TTC549 (cell line): ENCODE measurements around the gene DHRS4.

ENCODE experiments used
- FAIRE-seq: peaks from 2 replicates; lab custom pipeline; 2012; peaks lifted over from hg19 to GRCh38; lab: Jason Lieb, UNC

DHRS4 gene

GRCh38 chr14:23953464-23954278 lies at the start of gene DHRS4:
Gene DHRS4, plus strand, starts transcription at chr14:23953770. Its CDS starts 19 bp downstream, at chr14:23953789.
- no peak for FAIRE-seq

- FAIRE-seq, result no peak
Measured at GRCh38 chr14:23910101-23910875, 43.3 kb upstream of the DHRS4 start.

GRCh38 chr14:23910876-23911210 lies 42.7 kb upstream of the DHRS4 start:
- no peak for FAIRE-seq

- FAIRE-seq, result no peak
Measured at GRCh38 chr14:23915559-23915958, 38.0 kb upstream of the DHRS4 start.

- no peak for FAIRE-seq
Measured at GRCh38 chr14:23916004-23916403, 37.6 kb upstream of the DHRS4 start.

GRCh38 chr14:23916446-23916845 lies 37.1 kb upstream of the DHRS4 start:
- no peak for FAIRE-seq

GRCh38 chr14:23922545-23922944 lies 31.0 kb upstream of the DHRS4 start:
- no peak for FAIRE-seq

- no peak for FAIRE-seq
Measured at GRCh38 chr14:23925523-23926075, 28.0 kb upstream of the DHRS4 start.

GRCh38 chr14:23926543-23926942 lies 27.0 kb upstream of the DHRS4 start:
- no peak for FAIRE-seq

- FAIRE-seq, result no peak
Measured at GRCh38 chr14:23929136-23929535, 24.4 kb upstream of the DHRS4 start.

- no peak for FAIRE-seq
Measured at GRCh38 chr14:23929822-23930294, 23.7 kb upstream of the DHRS4 start.

- FAIRE-seq, result no peak
Measured at GRCh38 chr14:23930742-23931141, 22.8 kb upstream of the DHRS4 start.

GRCh38 chr14:23931721-23932289 lies 21.8 kb upstream of the DHRS4 start:
- no peak for FAIRE-seq

- no peak for FAIRE-seq
Measured at GRCh38 chr14:23932639-23933038, 20.9 kb upstream of the DHRS4 start.

GRCh38 chr14:23933108-23933741 lies 20.3 kb upstream of the DHRS4 start:
- no peak for FAIRE-seq

- FAIRE-seq, result no peak
Measured at GRCh38 chr14:23933742-23934128, 19.8 kb upstream of the DHRS4 start.

GRCh38 chr14:23935158-23935557 lies 18.4 kb upstream of the DHRS4 start:
- FAIRE-seq, result no peak

- no peak for FAIRE-seq
Measured at GRCh38 chr14:23936084-23936829, 17.3 kb upstream of the DHRS4 start.

- FAIRE-seq, result no peak
Measured at GRCh38 chr14:23937203-23937602, 16.4 kb upstream of the DHRS4 start.

- FAIRE-seq, result no peak
Measured at GRCh38 chr14:23938823-23939222, 14.7 kb upstream of the DHRS4 start.

- no peak for FAIRE-seq
Measured at GRCh38 chr14:23939607-23940326, 13.8 kb upstream of the DHRS4 start.
